GM21367 (cell line): ENCODE results near the gene RCHY1.
"Not testable (repeated sequence)": the region's sequence is repeated elsewhere in the genome, so short reads cannot be mapped to it uniquely, and the experiment has no call there.

Experiments
- ATAC-seq: cut with Tn5 transposase; IDR thresholded peaks from one replicate; pipeline ENCODE4 v1.9.1; 2021; ENCODE audit not compliant: unreplicated experiment

RCHY1 gene

GRCh38 chr4:75514131-75514948 lies at the start of gene RCHY1, which contains the start of gene THAP6:
RCHY1 (minus strand) TSS chr4:75514403; CDS start chr4:75514286, 117 bp downstream.
THAP6 (plus strand) TSS chr4:75514473; CDS start chr4:75515453, 980 bp downstream.
- ATAC-seq, result peak; percentile 89

- no peak for ATAC-seq
Measured at GRCh38 chr4:75561789-75562188, 47.6 kb upstream of the RCHY1 start.

GRCh38 chr4:75557696-75558095 lies 43.5 kb upstream of the RCHY1 start:
- no peak for ATAC-seq

GRCh38 chr4:75555294-75556164 lies 41.3 kb upstream of the RCHY1 start, which contains the start of gene ODAPH:
ODAPH (plus strand) TSS chr4:75556066; CDS start chr4:75556083, 17 bp downstream.
- ATAC-seq, result peak; percentile 97

GRCh38 chr4:75552452-75552851 lies 38.2 kb upstream of the RCHY1 start:
- no peak for ATAC-seq

GRCh38 chr4:75549019-75549418 lies 34.8 kb upstream of the RCHY1 start:
- ATAC-seq, result no peak

GRCh38 chr4:75547647-75548387 lies 33.6 kb upstream of the RCHY1 start:
- no peak for ATAC-seq

GRCh38 chr4:75545526-75545925 lies 31.3 kb upstream of the RCHY1 start:
- no peak for ATAC-seq

GRCh38 chr4:75544870-75545269 lies 30.7 kb upstream of the RCHY1 start:
- ATAC-seq, result no peak

GRCh38 chr4:75544220-75544619 lies 30.0 kb upstream of the RCHY1 start:
- ATAC-seq, result not testable (repeated sequence)

- no peak for ATAC-seq
Measured at GRCh38 chr4:75542824-75543223, 28.6 kb upstream of the RCHY1 start.

GRCh38 chr4:75537308-75537707 lies 23.1 kb upstream of the RCHY1 start:
- ATAC-seq, result not testable (repeated sequence)

- not testable (repeated sequence) for ATAC-seq
Measured at GRCh38 chr4:75533926-75534325, 19.7 kb upstream of the RCHY1 start.

- ATAC-seq, result not testable (repeated sequence)
Measured at GRCh38 chr4:75533339-75533887, 19.2 kb upstream of the RCHY1 start.

GRCh38 chr4:75531536-75532143 lies 17.4 kb upstream of the RCHY1 start:
- ATAC-seq, result not testable (repeated sequence)

GRCh38 chr4:75530556-75531322 lies 16.5 kb upstream of the RCHY1 start:
- no peak for ATAC-seq

GRCh38 chr4:75527482-75527881 lies 13.3 kb upstream of the RCHY1 start:
- no peak for ATAC-seq

- no peak for ATAC-seq
Measured at GRCh38 chr4:75525910-75526309, 11.7 kb upstream of the RCHY1 start.

GRCh38 chr4:75525086-75525485 lies 10.9 kb upstream of the RCHY1 start:
- ATAC-seq, result no peak
